A673 (cell line): Measurements from ENCODE around the gene HEPHL1.

Experiments
- EZH2 ChIP-seq: fragments of 200-600 bp; sonication (generic); IDR thresholded peaks from 2 replicates; pipeline ENCODE4 v1.6.1; 2017; ENCODE audit warnings: borderline replicate concordance, low read depth, mild to moderate bottlenecking, mixed read lengths, antibody characterized with exemption, low read length; ENCODE audit not compliant: poor library complexity, severe bottlenecking
- TF ChIP-seq, protein P1 (sequence below): fragments of 300-800, 200-600 bp; sonication (generic); conservative IDR thresholded peaks from 2 replicates; pipeline ENCODE4 v1.5.1; 2017; ENCODE audit warnings: low read depth, mild to moderate bottlenecking, antibody characterized with exemption, low read length, moderate library complexity, mixed read lengths

DNA sequence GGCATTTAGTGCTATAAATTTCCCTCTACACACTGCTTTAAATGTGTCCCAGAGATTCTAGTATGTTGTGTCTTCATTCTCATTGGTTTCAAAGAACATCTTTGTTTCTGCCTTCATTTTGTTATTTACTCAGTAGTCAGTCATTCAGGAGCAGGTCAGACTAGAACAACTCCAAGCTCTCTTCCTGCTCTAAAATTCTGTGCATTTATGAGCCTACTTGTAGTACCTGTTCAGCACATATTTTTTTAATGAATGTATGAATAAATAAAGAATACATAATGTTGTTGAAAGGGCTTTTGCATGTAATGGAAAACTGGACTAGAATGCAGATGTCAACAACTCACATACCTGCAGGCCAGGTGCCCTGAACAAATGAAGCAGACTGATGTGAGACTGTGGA is 13.7 kb upstream of the HEPHL1 start:
- TF ChIP-seq, protein P1, sequence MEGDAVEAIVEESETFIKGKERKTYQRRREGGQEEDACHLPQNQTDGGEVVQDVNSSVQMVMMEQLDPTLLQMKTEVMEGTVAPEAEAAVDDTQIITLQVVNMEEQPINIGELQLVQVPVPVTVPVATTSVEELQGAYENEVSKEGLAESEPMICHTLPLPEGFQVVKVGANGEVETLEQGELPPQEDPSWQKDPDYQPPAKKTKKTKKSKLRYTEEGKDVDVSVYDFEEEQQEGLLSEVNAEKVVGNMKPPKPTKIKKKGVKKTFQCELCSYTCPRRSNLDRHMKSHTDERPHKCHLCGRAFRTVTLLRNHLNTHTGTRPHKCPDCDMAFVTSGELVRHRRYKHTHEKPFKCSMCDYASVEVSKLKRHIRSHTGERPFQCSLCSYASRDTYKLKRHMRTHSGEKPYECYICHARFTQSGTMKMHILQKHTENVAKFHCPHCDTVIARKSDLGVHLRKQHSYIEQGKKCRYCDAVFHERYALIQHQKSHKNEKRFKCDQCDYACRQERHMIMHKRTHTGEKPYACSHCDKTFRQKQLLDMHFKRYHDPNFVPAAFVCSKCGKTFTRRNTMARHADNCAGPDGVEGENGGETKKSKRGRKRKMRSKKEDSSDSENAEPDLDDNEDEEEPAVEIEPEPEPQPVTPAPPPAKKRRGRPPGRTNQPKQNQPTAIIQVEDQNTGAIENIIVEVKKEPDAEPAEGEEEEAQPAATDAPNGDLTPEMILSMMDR, result no peak
- no peak for TF ChIP-seq EZH2
